B cell (primary cell): ENCODE results near the gene SLC37A2.

ENCODE experiments used
- CTCF ChIP-seq: fragments of 200-600 bp; IDR thresholded peaks from one replicate; pipeline ENCODE4 v1.8.0; 2022; ENCODE audit warnings: antibody characterized with exemption, mild to moderate bottlenecking
- EZH2 ChIP-seq: IDR thresholded peaks from 2 replicates; pipeline ENCODE4 v1.6.1; 2012; ENCODE audit warnings: borderline replicate concordance, low read depth, mild to moderate bottlenecking, moderate library complexity, low read length; ENCODE audit not compliant: insufficient read depth, poor library complexity, severe bottlenecking

DNA sequence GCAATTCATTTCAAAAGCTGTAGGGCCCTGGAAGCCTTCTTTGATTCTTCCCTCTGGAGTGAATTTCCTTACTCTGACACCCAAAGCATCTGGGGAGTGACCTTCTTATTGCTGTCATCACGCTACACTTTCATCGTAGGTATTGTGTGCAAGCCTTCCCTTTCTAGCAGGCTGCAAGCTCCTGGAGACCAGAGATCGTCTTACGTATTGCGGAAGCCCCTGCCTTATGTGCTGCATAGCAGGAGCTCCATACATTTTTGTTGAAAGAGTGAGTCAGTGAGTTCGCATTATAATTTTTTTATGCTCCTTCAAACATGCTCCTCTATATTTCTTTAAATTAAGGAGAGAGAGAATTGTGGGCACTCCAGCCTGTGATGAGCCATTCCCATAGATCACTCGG, 69.5 kb downstream of the SLC37A2 start:
- TF ChIP-seq CTCF (no peak), EZH2 (no peak)
